ENCODE data around the gene C1orf159. TPM values are rescaled to one million over a fixed set of nuclear protein-coding genes. Genes with fewer than 3 reads are reported as not detected.

The C1orf159 gene
- total RNA-seq, 2 donors from 2014 or later, result 18.9 to 36.0 TPM

GRCh38 chr1:1123581-1124507, 8.0 kb upstream of the C1orf159 start:
- no peak for DNase-seq
- Histone ChIP-seq H3K27ac (peak overlapping the region; percentile 92), H3K27me3 (no peaks in the 10 kb centered on the region), H3K9me3 (no peaks in the 10 kb centered on the region), H3K9ac (ENCODE audit: low read depth in 2 of 2, low read length in 2 of 2) (peak overlapping the region in 1 of 2 donors; percentile 79), H3K4me3 (no peak overlapping the region), H3K36me3 (no peaks in the 10 kb centered on the region), H3K4me1 (peaks cover 14% of the 10 kb centered on the region)
- intact Hi-C loops (cut with DNase I), result loop anchor here (5.0 kb wide), 2 partner anchors 128 to 168 kb away; no protein-coding TSS in a partner anchor
- TF ChIP-seq CTCF (IDR thresholded peaks at IDR 0.05), result no peak

- Histone ChIP-seq H3K4me1 (peaks cover 14% of the 10 kb centered on the region), H3K36me3 (no peaks in the 10 kb centered on the region), H3K27me3 (no peaks in the 10 kb centered on the region), H3K27ac (peak overlapping the region; percentile 50), H3K9ac (ENCODE audit: low read depth in 2 of 2, low read length in 2 of 2) (peak overlapping the region; percentile 79 to 84), H3K9me3 (no peaks in the 10 kb centered on the region), H3K4me3 (peak overlapping the region; percentile 21)
- peak; percentile 77 for DNase-seq
- TF ChIP-seq CTCF (IDR thresholded peaks at IDR 0.05), result no peak
- intact Hi-C loops (cut with DNase I), result loop anchor here (5.0 kb wide), 2 partner anchors 129 to 169 kb away; no protein-coding TSS in a partner anchor
Observed at GRCh38 chr1:1122981-1123480, 7.1 kb upstream of the C1orf159 start.

GRCh38 chr1:1122078-1122811, 6.4 kb upstream of the C1orf159 start:
- peak; percentile 83 for TF ChIP-seq CTCF (IDR thresholded peaks at IDR 0.05)
- Histone ChIP-seq H3K27ac (peak overlapping the region; percentile 50), H3K4me3 (peak overlapping the region; percentile 21), H3K9me3 (no peaks in the 10 kb centered on the region), H3K9ac (ENCODE audit: low read depth in 2 of 2, low read length in 2 of 2) (peak overlapping the region; percentile 79 to 84), H3K27me3 (no peaks in the 10 kb centered on the region), H3K4me1 (peaks cover 14% of the 10 kb centered on the region), H3K36me3 (no peaks in the 10 kb centered on the region)
- intact Hi-C loops (cut with DNase I), result loop anchor here (5.0 kb wide), 2 partner anchors 130 to 170 kb away; no protein-coding TSS in a partner anchor
- peak; percentile 90 for DNase-seq

- DNase-seq, result peak; percentile 36
- H3K4me3 ChIP-seq, result peak overlapping the region; percentile 21
- intact Hi-C loops (cut with DNase I), result loop anchor here (5.0 kb wide), 2 partner anchors 131 to 171 kb away; no protein-coding TSS in a partner anchor
- H3K27ac ChIP-seq, result no peak overlapping the region
- no peaks in the 10 kb centered on the region for H3K9me3 ChIP-seq
- peak overlapping the region; percentile 35 to 79 for H3K9ac ChIP-seq (ENCODE audit: low read depth in 2 of 2, low read length in 2 of 2)
- TF ChIP-seq CTCF (IDR thresholded peaks at IDR 0.05), result no peak
- H3K36me3 ChIP-seq, result no peaks in the 10 kb centered on the region
- peaks cover 14% of the 10 kb centered on the region for H3K4me1 ChIP-seq
- no peaks in the 10 kb centered on the region for H3K27me3 ChIP-seq
Observed at GRCh38 chr1:1121611-1122077, 5.8 kb upstream of the C1orf159 start.

Data from colonic mucosa (tissue), 4 donors.